Testis (tissue), 3 donors: Measurements from ENCODE around the gene CLSTN1. TPM values are rescaled to one million over a fixed set of nuclear protein-coding genes. Genes with fewer than 3 reads are reported as not detected.

Experiments used
- DNase-seq: peaks from one replicate; pipeline ENCODE4 v3.0.0-alpha.2; 2019
- H3K27ac ChIP-seq, 2 donors: fragments of 200-600 bp; sonication (generic); one replicate each; pipeline ENCODE4 v1.5.1; 2019
- H3K27me3 ChIP-seq: fragments of 200-600 bp; sonication (generic); one replicate; pipeline ENCODE4 v1.5.1; 2019
- H3K36me3 ChIP-seq: fragments of 200-600 bp; sonication (generic); one replicate; pipeline ENCODE4 v1.5.1; 2017; ENCODE audit warnings: low read depth; ENCODE audit errors: missing control alignments
- H3K4me1 ChIP-seq: fragments of 200-600 bp; sonication (generic); one replicate; pipeline ENCODE4 v1.5.1; 2019
- H3K4me3 ChIP-seq, 2 donors: fragments of 200-600 bp; sonication (generic); one replicate each; pipeline ENCODE4 v1.5.1; 2017 to 2019
- H3K9me3 ChIP-seq: fragments of 200-600 bp; sonication (generic); one replicate; pipeline ENCODE4 v1.5.1; 2017
- CTCF ChIP-seq, 3 experiments: fragments of 450-650 bp in 2 of 3; fragments of 200-600 bp in 1 of 3; sonication (generic) in 1 of 3; IDR thresholded peaks; one replicate each; pipeline ENCODE4 v1.5.1; 2016 to 2019; ENCODE audit warnings: antibody characterized with exemption in 3 of 3, mild to moderate bottlenecking in 2 of 3, moderate library complexity in 1 of 3
- POLR2A ChIP-seq: fragments of 450-650 bp; IDR thresholded peaks from one replicate; pipeline ENCODE4 v1.6.1; 2017; ENCODE audit warnings: antibody characterized with exemption, mild to moderate bottlenecking, moderate library complexity
- WGBS, 2 donors: methylation state at CpG; one replicate each; pipeline ENCODE4 v1.1.5; 2018; 5-methylcytosine and 5-hydroxymethylcytosine counted together
- intact Hi-C: fragments of 100-400 bp; cut with DNase I; formaldehyde crosslinking; loops from one replicate; pipeline ENCODE4 v1.15.1; 2023; ENCODE audit warnings: low total_unique reads
- polyA plus RNA-seq: library from polyadenylated mRNA; stranded (reverse); fragments of 350-450 nt; fragmentation: Illumina TruSeq; extraction: RNeasy Lipid Tissue Mini Kit (QIAGEN cat#74804); gene quantifications from one replicate; pipeline ENCODE4 v1.2.3, GENCODE V29; 2014; ENCODE audit warnings: low read depth, low replicate concordance; ENCODE audit not compliant: insufficient read depth
- total RNA-seq, 2 donors: library from RNA; depleted of rRNA; stranded (reverse); fragments of >200 nt; gene quantifications; one replicate each; pipeline ENCODE4 v1.2.3, GENCODE V29; 2016

Gene CLSTN1
- total and polyA plus RNA-seq, 3 donors from 2014 or later = 52.6 to 70.2 (median 60.4) TPM

GRCh38 chr1:9726406-9726805 is 97.4 kb downstream of the CLSTN1 start:
- H3K27ac ChIP-seq = no peak overlapping the region
- H3K4me1 ChIP-seq = no peaks in the 10 kb centered on the region
- DNase-seq = no peak
- H3K27me3 ChIP-seq = no peaks in the 10 kb centered on the region
- intact Hi-C loops = no loop called here
- WGBS, 2 donors = 87 to 91% methylated on average over 6 of the region's 6 CpGs
- TF ChIP-seq POLR2A (no peak), CTCF (IDR thresholded peaks at IDR 0.05) (no peak)
- H3K4me3 ChIP-seq = no peak overlapping the region
- no peaks in the 10 kb centered on the region for H3K9me3 ChIP-seq
- H3K36me3 ChIP-seq = no peaks in the 10 kb centered on the region

- H3K9me3 ChIP-seq = no peaks in the 10 kb centered on the region
- H3K36me3 ChIP-seq = no peaks in the 10 kb centered on the region
- DNase-seq = peak; percentile 65
- 82 to 97% methylated on average over 7 to 24 of the region's 24 CpGs for WGBS, 2 donors
- no peak overlapping the region for H3K4me3 ChIP-seq
- intact Hi-C loops = no loop called here
- H3K27me3 ChIP-seq = no peaks in the 10 kb centered on the region
- H3K27ac ChIP-seq = no peak overlapping the region
- TF ChIP-seq POLR2A (no peak), CTCF (IDR thresholded peaks at IDR 0.05) (peak; percentile 45 to 76 (median 54))
- H3K4me1 ChIP-seq = no peaks in the 10 kb centered on the region
These were observed 98.9 kb downstream of the CLSTN1 start for GRCh38 chr1:9724706-9725476.

GRCh38 chr1:9723926-9724325 is 99.8 kb downstream of the CLSTN1 start:
- Histone ChIP-seq H3K27me3 (no peaks in the 10 kb centered on the region), H3K4me1 (no peaks in the 10 kb centered on the region), H3K36me3 (no peaks in the 10 kb centered on the region), H3K27ac (no peak overlapping the region), H3K4me3 (no peak overlapping the region), H3K9me3 (no peaks in the 10 kb centered on the region)
- DNase-seq = no peak
- 94 to 100% methylated on average over 3 to 6 of the region's 6 CpGs for WGBS, 2 donors
- intact Hi-C loops = no loop called here
- TF ChIP-seq POLR2A (no peak), CTCF (IDR thresholded peaks at IDR 0.05) (no peak)

- Histone ChIP-seq H3K4me1 (no peaks in the 10 kb centered on the region), H3K27ac (no peak overlapping the region), H3K4me3 (no peak overlapping the region), H3K9me3 (no peaks in the 10 kb centered on the region), H3K36me3 (no peaks in the 10 kb centered on the region), H3K27me3 (no peaks in the 10 kb centered on the region)
- TF ChIP-seq POLR2A = no peak
- WGBS, 2 donors = 95 to 97% methylated on average over 9 to 14 of the region's 14 CpGs
- DNase-seq = no peak
- intact Hi-C loops = no loop called here
These were observed 100.5 kb downstream of the CLSTN1 start for GRCh38 chr1:9723068-9723805.

GRCh38 chr1:9722378-9722749 is 101.4 kb downstream of the CLSTN1 start:
- H3K27me3 ChIP-seq = no peaks in the 10 kb centered on the region
- intact Hi-C loops = no loop called here
- no peaks in the 10 kb centered on the region for H3K36me3 ChIP-seq
- DNase-seq = no peak
- no peaks in the 10 kb centered on the region for H3K9me3 ChIP-seq
- WGBS, 2 donors = 86 to 90% methylated on average over 2 to 9 of the region's 10 CpGs
- H3K4me1 ChIP-seq = no peaks in the 10 kb centered on the region
- no peak overlapping the region for H3K4me3 ChIP-seq
- H3K27ac ChIP-seq = no peak overlapping the region
- TF ChIP-seq CTCF (IDR thresholded peaks at IDR 0.05) (no peak), POLR2A (no peak)
